VCaP (cell line): ENCODE data around the gene ABCC12.
A peak's percentile ranks its signal among the peaks of the same experiment; 100 is the strongest.

ENCODE experiments used
- H3K27ac ChIP-seq: fragments of 450-650 bp; 2 replicates; pipeline ENCODE4 v1.5.1; 2017
- TF ChIP-seq, protein P1 (sequence below): fragments of 450-650 bp; conservative IDR thresholded peaks from 2 replicates; pipeline ENCODE4 v1.5.1; 2017; ENCODE audit warnings: mild to moderate bottlenecking, moderate library complexity

ABCC12 gene

DNA sequence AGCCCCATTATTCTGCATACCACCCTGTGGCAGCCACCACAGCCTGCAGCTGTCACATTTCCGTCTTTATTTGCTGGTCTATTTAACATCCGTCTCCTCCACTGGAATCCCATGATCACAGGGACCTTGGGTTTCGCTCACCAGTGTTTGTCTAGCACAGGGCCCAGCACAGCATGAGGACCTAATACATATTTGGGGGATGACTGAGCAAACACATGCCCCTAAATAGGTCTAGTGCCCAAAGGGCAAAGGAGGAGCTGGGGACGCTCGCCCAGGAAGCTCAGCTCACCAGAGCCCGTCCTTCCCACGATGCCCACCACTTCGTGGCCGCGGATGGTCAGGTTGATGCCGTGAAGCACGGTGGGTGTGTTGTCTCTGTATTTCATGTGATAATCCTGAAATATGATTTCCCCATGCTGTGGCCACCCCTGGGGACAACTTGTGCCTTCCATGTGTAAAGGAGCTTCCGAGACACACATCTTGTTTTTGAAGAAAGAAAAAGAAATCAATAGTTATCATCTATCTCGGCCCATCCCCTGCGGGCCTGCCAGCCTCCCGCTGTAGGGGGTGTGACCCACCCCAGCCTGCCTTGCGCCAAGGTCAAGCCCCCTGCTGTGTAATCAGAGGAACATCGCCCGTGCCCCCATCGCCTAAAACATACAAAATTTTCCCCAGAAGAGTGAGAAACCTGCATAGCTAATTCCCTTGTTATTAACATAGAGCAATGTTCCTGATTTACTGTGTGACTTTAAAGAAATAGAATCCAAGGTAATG, 21.0 kb upstream of the ABCC12 start:
- no peak overlapping the region for H3K27ac ChIP-seq
- TF ChIP-seq, protein P1, sequence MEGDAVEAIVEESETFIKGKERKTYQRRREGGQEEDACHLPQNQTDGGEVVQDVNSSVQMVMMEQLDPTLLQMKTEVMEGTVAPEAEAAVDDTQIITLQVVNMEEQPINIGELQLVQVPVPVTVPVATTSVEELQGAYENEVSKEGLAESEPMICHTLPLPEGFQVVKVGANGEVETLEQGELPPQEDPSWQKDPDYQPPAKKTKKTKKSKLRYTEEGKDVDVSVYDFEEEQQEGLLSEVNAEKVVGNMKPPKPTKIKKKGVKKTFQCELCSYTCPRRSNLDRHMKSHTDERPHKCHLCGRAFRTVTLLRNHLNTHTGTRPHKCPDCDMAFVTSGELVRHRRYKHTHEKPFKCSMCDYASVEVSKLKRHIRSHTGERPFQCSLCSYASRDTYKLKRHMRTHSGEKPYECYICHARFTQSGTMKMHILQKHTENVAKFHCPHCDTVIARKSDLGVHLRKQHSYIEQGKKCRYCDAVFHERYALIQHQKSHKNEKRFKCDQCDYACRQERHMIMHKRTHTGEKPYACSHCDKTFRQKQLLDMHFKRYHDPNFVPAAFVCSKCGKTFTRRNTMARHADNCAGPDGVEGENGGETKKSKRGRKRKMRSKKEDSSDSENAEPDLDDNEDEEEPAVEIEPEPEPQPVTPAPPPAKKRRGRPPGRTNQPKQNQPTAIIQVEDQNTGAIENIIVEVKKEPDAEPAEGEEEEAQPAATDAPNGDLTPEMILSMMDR, result no peak

DNA sequence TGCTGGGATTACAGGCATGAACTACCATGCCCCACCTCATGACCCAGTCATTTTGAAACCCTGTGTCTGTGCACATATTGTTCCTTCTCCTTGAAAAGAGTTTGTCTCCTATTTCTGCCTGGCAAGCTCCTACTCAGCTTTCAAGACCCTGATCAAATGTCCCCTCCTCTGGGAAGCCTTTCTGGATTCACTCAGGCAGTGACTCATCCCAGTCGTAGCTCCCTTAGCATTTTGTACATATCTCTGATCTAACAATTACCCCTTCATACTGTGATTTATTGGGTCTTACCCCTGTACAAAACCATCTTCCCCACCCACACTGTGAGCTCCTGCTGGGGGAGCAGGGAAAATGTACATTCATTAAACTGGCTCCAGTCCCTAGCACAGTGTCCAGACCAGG, 18.1 kb upstream of the ABCC12 start:
- TF ChIP-seq, protein P1, result no peak
- H3K27ac ChIP-seq, result no peak overlapping the region

DNA sequence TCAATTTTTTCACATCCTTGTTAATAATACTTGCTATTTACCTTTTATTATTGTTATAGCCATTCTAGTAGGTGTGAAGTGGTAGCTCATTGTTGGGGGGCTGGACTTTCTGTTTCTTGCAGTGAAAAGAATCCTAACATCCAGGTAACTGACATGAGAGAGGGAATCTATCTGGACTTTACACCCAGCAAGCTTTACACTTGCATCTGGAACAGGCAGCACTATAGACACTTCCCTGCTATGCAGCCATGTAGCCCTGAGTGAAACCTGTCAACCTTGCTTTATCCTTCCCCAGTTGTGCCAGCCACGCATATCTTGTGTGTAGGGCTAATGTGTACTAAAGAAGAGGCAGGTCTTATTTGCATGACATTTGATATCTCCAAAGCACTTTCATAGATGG, 16.9 kb upstream of the ABCC12 start:
- TF ChIP-seq, protein P1, result no peak
- no peak overlapping the region for H3K27ac ChIP-seq

DNA sequence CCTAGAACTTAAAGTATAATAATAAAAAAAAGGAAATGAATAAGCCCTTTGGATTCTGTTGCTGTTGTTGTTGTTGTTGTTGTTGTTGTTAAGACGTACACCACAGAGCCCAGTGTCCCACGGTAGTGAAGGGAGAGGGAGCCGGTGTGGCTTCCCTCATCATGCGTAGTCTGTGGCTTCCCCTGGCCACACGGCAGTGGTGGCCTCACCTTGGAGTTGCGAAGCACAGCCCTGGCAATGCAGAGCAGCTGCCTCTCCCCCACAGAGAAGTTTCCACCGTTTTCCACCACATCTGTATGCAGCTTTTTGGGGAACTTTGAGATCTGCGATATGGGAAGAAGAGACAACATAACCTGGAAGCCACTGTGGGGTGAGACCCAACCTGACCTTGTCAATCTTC, 14.1 kb upstream of the ABCC12 start:
- no peak overlapping the region for H3K27ac ChIP-seq
- TF ChIP-seq, protein P1, result no peak

DNA sequence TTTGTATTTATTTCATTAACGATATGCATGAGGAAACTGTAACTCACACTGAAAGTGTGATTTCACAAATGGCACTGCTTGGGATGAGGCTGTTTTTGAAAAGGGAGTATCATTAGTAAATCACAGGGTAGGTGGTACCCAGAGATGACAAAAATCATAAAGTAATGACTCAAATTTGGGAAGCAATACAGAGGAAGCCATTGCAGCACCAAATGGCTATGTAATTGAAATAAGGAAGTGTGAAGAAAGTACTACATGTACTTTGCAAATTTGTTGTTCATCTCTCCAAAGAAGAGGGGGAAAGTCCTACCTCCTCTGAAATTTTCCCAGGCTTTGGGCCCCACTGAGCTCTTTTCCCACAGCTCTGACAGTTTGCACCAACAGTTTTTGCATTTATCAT, 12.3 kb upstream of the ABCC12 start:
- TF ChIP-seq, protein P1, result no peak
- H3K27ac ChIP-seq, result no peak overlapping the region

DNA sequence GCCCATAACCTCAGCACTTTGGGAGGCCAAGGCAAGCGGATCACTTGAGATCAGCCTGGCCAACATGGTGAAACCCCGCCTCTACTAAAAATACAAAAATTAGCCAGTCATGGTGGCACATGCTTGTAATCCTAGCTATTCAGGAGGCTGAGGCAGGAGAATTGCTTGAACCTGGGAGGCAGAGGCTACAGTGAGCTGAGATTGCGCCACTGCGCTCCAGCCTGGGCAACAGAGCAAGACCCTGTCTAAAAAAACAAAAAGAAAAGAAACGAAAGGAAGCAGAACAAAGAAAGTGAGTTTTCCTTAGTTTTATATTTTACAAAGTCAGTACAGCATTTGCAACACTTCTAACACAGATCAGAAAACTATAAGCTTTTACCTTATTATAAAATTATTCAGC, 10.8 kb upstream of the ABCC12 start:
- H3K27ac ChIP-seq, result peak overlapping the region; percentile 85

DNA sequence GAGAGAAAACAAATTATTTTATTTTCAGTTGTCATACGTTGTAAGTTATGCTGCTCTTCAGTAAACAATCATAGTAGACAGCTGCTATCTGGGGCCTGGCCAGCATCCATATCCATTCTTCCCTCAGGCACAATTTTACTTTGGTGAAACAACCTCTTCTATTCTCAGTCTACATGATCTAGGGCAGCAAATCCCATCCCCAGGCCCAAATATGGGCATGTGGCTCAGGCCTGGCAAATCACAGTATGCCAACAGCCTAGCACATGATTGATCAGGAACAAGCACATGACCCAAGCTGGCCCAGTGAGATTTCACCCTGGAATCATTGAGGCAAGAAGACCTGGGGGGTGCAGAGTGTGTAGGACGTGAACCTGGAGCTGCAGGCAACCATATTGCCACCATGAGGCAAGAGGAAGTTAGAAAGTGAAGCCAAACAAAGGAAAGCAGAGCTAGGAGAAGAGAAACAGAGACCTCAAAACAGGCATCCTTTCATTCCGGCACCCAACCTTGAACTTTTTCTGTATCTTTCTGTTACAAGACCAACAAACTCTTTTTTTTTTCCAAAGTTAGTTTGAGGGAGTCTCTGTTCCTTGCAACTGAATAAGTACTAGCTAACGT, 10.3 kb upstream of the ABCC12 start:
- TF ChIP-seq, protein P1, result no peak
- peak overlapping the region; percentile 85 for H3K27ac ChIP-seq
